SK-N-SH treated with all-trans-retinoic acid at 6 μM for 48 hours (cell line): Measurements from ENCODE around the gene MYRF.

ENCODE experiments used
- ATAC-seq: fragments of 200-7000 bp; cut with Tn5 transposase; 3 replicates; pipeline ENCODE4 v1.9.1; 2020; ENCODE audit warnings: mild to moderate bottlenecking, moderate library complexity
- ARNTL ChIP-seq: fragments of 450-650 bp; formaldehyde crosslinking; IDR thresholded peaks from 2 replicates; pipeline ENCODE4 v1.5.0; 2020; ENCODE audit warnings: low read depth, mild to moderate bottlenecking, moderate library complexity, borderline replicate concordance
- BACH2 ChIP-seq: fragments of 250-450 bp; sonication (Bioruptor Pico); IDR thresholded peaks from 2 replicates; pipeline ENCODE4 v1.9.0; 2021; ENCODE audit warnings: mild to moderate bottlenecking, borderline replicate concordance
- CREB5 ChIP-seq: fragments of 250-450 bp; sonication (Bioruptor Pico); IDR thresholded peaks from 2 replicates; pipeline ENCODE4 v1.5.1; 2020; ENCODE audit warnings: low read depth, mild to moderate bottlenecking, moderate library complexity
- CSDC2 ChIP-seq: fragments of 250-450 bp; sonication (Bioruptor Pico); IDR thresholded peaks from 2 replicates; pipeline ENCODE4 v1.5.0; 2020; ENCODE audit warnings: mild to moderate bottlenecking, moderate library complexity
- CSRNP3 ChIP-seq: fragments of 250-450 bp; sonication (Bioruptor Pico); IDR thresholded peaks from 2 replicates; pipeline ENCODE4 v1.5.1; 2021; ENCODE audit warnings: mild to moderate bottlenecking, moderate library complexity
- ESRRG ChIP-seq: fragments of 250-450 bp; sonication (Bioruptor Pico); IDR thresholded peaks from 2 replicates; pipeline ENCODE4 v1.6.1; 2021; ENCODE audit warnings: mild to moderate bottlenecking
- GLIS3 ChIP-seq: fragments of 250-450 bp; sonication (Bioruptor Pico); IDR thresholded peaks from 2 replicates; pipeline ENCODE4 v1.5.0; 2020; ENCODE audit warnings: mild to moderate bottlenecking, moderate library complexity
- ISL1 ChIP-seq: fragments of 250-450 bp; sonication (Bioruptor Pico); IDR thresholded peaks from 2 replicates; pipeline ENCODE4 v2.1.2; 2022; ENCODE audit warnings: mild to moderate bottlenecking, moderate library complexity
- OSR1 ChIP-seq: fragments of 250-450 bp; sonication (Bioruptor Pico); IDR thresholded peaks from 2 replicates; pipeline ENCODE4 v1.8.0; 2022; ENCODE audit warnings: moderate library complexity, mild to moderate bottlenecking, inconsistent platforms
- PATZ1 ChIP-seq: fragments of 250-450 bp; sonication (Bioruptor Pico); IDR thresholded peaks from 2 replicates; pipeline ENCODE4 v1.8.0; 2020; ENCODE audit warnings: mild to moderate bottlenecking, moderate library complexity, borderline replicate concordance
- POU6F1 ChIP-seq: fragments of 250-450 bp; sonication (Bioruptor Pico); IDR thresholded peaks from 2 replicates; pipeline ENCODE4 v1.8.0; 2021; ENCODE audit warnings: low read depth, mild to moderate bottlenecking, moderate library complexity, borderline replicate concordance
- PPARA ChIP-seq: fragments of 250-450 bp; sonication (Bioruptor Pico); IDR thresholded peaks from 2 replicates; pipeline ENCODE4 v1.5.0; 2020; ENCODE audit warnings: mild to moderate bottlenecking, borderline replicate concordance
- RARB ChIP-seq: fragments of 250-450 bp; sonication (Bioruptor Pico); IDR thresholded peaks from 2 replicates; pipeline ENCODE4 v1.8.0; 2021; ENCODE audit warnings: mild to moderate bottlenecking, moderate library complexity
- SNAI2 ChIP-seq: fragments of 250-450 bp; sonication (Bioruptor Pico); IDR thresholded peaks from 2 replicates; pipeline ENCODE4 v1.5.0; 2020; ENCODE audit warnings: mild to moderate bottlenecking, moderate library complexity
- TCF4 ChIP-seq: fragments of 250-450 bp; sonication (Bioruptor Pico); IDR thresholded peaks from 2 replicates; pipeline ENCODE4 v1.8.0; 2021; ENCODE audit warnings: mild to moderate bottlenecking, moderate library complexity, borderline replicate concordance
- TOX ChIP-seq: fragments of 250-450 bp; sonication (Bioruptor Pico); IDR thresholded peaks from 2 replicates; pipeline ENCODE4 v1.8.0; 2021; ENCODE audit warnings: mild to moderate bottlenecking, moderate library complexity, borderline replicate concordance
- ZC3H10 ChIP-seq: fragments of 250-450 bp; sonication (Bioruptor Pico); IDR thresholded peaks from 2 replicates; pipeline ENCODE4 v1.5.1; 2021; ENCODE audit warnings: mild to moderate bottlenecking, moderate library complexity
- ZFP3 ChIP-seq: fragments of 250-450 bp; sonication (Bioruptor Pico); IDR thresholded peaks from 2 replicates; pipeline ENCODE4 v1.5.0; 2020; ENCODE audit warnings: mild to moderate bottlenecking, moderate library complexity
- ZFP30 ChIP-seq: fragments of 450-650 bp; formaldehyde crosslinking; IDR thresholded peaks from 2 replicates; pipeline ENCODE4 v1.5.0; 2022; ENCODE audit warnings: mild to moderate bottlenecking, moderate library complexity
- ZNF565 ChIP-seq: fragments of 450-650 bp; formaldehyde crosslinking; conservative IDR thresholded peaks from 2 replicates; pipeline ENCODE4 v1.5.0; 2020; ENCODE audit warnings: low read depth, mild to moderate bottlenecking, moderate library complexity
- ZNF70 ChIP-seq: fragments of 450-650 bp; formaldehyde crosslinking; IDR thresholded peaks from 2 replicates; pipeline ENCODE4 v1.5.0; 2020; ENCODE audit warnings: mild to moderate bottlenecking, moderate library complexity
- ZNF8 ChIP-seq: fragments of 450-650 bp; formaldehyde crosslinking; IDR thresholded peaks from 2 replicates; pipeline ENCODE4 v1.5.0; 2020; ENCODE audit warnings: mild to moderate bottlenecking, moderate library complexity

Gene MYRF

GRCh38 chr11:61765550-61766253 lies 13.3 kb downstream of the MYRF start (continued):
- TF ChIP-seq CREB5 (CRISPR knock-in tag) = no peak
- TF ChIP-seq GLIS3 (CRISPR knock-in tag) = no peak
- no peak for TF ChIP-seq ESRRG (CRISPR knock-in tag)

DNA sequence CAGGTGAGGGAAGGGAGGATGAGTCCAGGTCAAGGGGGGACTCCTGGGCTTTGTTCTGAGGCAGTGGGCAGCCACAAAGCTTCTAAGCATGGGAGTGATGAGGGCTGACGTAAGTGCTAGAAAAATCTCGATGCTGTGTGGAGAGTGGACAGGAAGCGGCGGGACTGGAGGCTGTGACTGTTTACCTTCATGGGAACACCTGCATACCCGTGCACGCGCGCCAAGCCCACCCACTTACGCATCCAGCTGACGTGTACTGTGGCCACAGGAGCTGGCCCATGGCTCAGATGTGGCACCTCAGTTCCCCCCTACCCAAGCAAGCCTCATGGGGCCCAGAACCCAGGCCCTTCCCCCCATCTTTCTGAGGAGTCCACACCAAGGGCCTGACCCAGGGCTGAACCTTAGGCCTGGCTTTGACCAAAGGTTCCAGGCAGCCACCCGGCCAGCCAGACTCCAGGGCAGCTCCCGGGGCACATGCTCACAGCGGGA lies 14.0 kb downstream of the MYRF start:
- ATAC-seq = no peak
- no peak for TF ChIP-seq ZFP3 (CRISPR knock-in tag)
- TF ChIP-seq PPARA (CRISPR knock-in tag) = no peak
- TF ChIP-seq GLIS3 (CRISPR knock-in tag) = no peak
- TF ChIP-seq TOX (CRISPR knock-in tag) = no peak
- TF ChIP-seq TCF4 (CRISPR knock-in tag) = no peak
- TF ChIP-seq CSRNP3 = no peak
- TF ChIP-seq BACH2 (CRISPR knock-in tag) = no peak
- no peak for TF ChIP-seq ZNF565 (CRISPR knock-in tag)
- no peak for TF ChIP-seq POU6F1 (CRISPR knock-in tag)
- no peak for TF ChIP-seq ZNF70 (CRISPR knock-in tag)
- TF ChIP-seq ZC3H10 = no peak
- no peak for TF ChIP-seq PATZ1 (CRISPR knock-in tag)
- TF ChIP-seq ARNTL (CRISPR knock-in tag) = no peak
- no peak for TF ChIP-seq CSDC2 (CRISPR knock-in tag)
- TF ChIP-seq OSR1 (CRISPR knock-in tag) = no peak
- TF ChIP-seq, all 23 proteins: peak for 0

- ATAC-seq = no peak
Measured at GRCh38 chr11:61768376-61769076, 16.1 kb downstream of the MYRF start.

More at GRCh38 chr11:61768376-61769076, 16.1 kb downstream of the MYRF start:
- TF ChIP-seq ISL1 (no peak), CSRNP3 (no peak), ZC3H10 (no peak), ZNF565 (CRISPR knock-in tag) (no peak), GLIS3 (CRISPR knock-in tag) (no peak), TCF4 (CRISPR knock-in tag) (no peak), CSDC2 (CRISPR knock-in tag) (no peak), ARNTL (CRISPR knock-in tag) (no peak), OSR1 (CRISPR knock-in tag) (no peak), PPARA (CRISPR knock-in tag) (no peak), ZFP30 (CRISPR knock-in tag) (no peak), ZNF8 (CRISPR knock-in tag) (no peak), ZFP3 (CRISPR knock-in tag) (no peak), ESRRG (CRISPR knock-in tag) (no peak), SNAI2 (CRISPR knock-in tag) (no peak), RARB (no peak)
